ENCODE results near the gene MUC5AC.

Gene MUC5AC

DNA sequence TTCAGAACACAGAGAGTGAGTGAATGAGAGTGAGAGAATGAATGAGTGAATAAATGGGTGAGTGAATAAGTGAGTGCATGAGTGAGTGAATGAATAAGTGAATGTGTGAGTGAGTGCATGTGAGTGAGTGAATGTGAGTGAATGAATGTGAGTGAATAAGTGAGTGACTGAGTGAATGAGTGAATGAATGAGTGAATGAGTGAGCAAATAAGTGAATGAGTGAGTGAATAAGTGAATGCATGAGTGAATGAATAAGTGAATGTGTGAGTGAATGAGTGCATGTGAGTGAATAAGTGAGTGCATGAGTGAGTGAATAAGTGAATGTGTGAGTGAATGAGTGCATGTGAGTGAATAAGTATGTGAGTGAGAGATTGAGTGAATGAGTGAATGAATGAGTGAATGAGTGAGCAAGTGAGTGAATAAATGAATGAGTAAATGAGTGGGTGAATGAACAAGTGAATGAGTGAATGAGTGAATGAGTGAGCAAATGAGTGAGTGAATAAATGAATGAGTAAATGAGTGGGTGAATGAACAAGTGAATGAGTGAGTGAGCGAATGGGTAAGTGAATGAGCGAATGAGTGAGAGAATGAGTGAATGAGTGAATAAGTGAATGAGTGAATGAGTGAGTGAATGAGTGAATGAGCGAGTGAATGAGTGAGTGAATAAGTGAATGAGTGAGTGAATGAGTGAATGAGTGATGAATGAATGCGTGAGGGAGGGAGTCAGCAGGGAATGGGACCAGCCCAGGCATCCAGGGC is 43.8 kb downstream of the MUC5AC start:
- in situ Hi-C loops (cut with MboI; ENCODE audit: low sequenced_read_pairs, unreplicated experiment): no loop called here
- TF ChIP-seq, protein P1, sequence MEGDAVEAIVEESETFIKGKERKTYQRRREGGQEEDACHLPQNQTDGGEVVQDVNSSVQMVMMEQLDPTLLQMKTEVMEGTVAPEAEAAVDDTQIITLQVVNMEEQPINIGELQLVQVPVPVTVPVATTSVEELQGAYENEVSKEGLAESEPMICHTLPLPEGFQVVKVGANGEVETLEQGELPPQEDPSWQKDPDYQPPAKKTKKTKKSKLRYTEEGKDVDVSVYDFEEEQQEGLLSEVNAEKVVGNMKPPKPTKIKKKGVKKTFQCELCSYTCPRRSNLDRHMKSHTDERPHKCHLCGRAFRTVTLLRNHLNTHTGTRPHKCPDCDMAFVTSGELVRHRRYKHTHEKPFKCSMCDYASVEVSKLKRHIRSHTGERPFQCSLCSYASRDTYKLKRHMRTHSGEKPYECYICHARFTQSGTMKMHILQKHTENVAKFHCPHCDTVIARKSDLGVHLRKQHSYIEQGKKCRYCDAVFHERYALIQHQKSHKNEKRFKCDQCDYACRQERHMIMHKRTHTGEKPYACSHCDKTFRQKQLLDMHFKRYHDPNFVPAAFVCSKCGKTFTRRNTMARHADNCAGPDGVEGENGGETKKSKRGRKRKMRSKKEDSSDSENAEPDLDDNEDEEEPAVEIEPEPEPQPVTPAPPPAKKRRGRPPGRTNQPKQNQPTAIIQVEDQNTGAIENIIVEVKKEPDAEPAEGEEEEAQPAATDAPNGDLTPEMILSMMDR (IDR thresholded peaks at IDR 0.05; ENCODE audit: borderline replicate concordance, control extremely low read depth, extremely low read depth, insufficient read depth, missing control alignments): no peak

DNA sequence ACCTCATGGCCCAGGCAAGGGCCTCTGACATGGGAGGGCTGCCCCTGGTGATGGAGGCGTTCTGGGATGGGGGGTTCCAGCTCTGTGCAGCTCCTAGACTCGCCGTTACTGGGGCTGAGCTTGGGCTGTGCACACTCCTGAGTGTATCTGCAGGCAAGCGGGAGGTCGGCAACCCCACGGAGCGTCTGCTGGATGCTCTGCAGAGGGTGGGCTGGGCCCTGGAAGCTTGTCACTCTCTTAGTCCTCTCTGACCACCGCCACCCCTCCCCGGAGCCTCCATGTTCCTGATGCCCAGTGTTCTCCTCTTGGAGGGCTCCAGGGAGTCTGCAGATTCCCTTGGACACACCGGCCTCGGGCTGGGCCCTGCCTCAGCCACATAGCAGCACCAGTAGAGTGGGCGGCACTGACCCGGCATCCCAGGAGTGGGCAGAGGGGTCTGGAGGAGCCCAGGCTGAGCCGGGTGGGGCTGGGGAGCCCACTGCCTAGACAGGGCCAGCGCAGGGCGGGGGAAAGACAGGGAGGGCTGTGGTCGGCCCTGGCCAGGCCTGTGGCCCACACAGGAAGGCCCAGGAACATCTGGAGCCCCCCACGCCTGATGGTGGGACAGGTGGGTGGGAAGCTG is 44.5 kb downstream of the MUC5AC start:
- TF ChIP-seq, protein P1 (IDR thresholded peaks at IDR 0.05; ENCODE audit: borderline replicate concordance, control extremely low read depth, extremely low read depth, insufficient read depth, missing control alignments): no peak
- in situ Hi-C loops (cut with MboI; ENCODE audit: low sequenced_read_pairs, unreplicated experiment): no loop called here
- DNase-seq (ENCODE audit: low spot score): peak; percentile 66

More for the DNA sequence above, 43.8 kb downstream of the MUC5AC start:
- DNase-seq (ENCODE audit: low spot score): no peak

DNA sequence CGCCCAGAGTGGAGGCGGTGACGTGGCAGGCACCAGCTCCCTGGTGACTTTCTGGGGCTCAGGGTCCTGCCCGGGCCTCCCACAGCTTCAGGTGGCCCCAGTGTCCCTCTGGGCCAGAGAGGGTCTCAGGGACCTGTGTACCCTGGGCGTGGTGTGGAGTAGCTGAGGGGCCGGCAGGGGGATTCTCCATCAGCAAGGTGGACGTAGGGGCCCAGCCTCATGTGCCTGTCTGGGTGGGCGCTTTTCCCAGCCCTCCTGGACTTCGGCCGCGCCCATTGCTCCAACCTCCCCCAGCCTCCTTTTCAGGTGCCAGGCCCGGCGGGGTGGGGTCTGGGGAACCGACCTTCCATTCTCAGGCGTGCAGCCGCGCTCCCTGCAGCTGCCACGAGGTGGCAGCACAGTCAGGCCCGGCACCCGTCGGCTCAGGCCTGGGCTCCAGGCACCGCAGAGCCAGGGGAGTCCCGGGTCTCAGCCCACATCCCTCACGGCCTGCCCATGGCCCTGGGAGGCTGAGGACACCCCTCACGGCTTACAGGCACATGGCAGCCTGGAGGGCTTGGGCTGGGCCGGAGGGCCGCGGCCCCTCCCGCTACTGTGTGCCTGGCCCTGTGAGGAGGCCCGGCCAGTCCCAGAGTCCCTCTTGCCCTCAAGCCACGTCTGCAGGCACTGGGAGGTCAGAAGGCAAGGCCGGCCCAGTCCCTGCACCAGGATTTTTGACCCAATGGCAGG is 45.2 kb downstream of the MUC5AC start:
- TF ChIP-seq, protein P1 (IDR thresholded peaks at IDR 0.05; ENCODE audit: borderline replicate concordance, control extremely low read depth, extremely low read depth, insufficient read depth, missing control alignments): peak; percentile 89
- in situ Hi-C loops (cut with MboI; ENCODE audit: low sequenced_read_pairs, unreplicated experiment): no loop called here
- peak; percentile 94 for DNase-seq (ENCODE audit: low spot score)

DNA sequence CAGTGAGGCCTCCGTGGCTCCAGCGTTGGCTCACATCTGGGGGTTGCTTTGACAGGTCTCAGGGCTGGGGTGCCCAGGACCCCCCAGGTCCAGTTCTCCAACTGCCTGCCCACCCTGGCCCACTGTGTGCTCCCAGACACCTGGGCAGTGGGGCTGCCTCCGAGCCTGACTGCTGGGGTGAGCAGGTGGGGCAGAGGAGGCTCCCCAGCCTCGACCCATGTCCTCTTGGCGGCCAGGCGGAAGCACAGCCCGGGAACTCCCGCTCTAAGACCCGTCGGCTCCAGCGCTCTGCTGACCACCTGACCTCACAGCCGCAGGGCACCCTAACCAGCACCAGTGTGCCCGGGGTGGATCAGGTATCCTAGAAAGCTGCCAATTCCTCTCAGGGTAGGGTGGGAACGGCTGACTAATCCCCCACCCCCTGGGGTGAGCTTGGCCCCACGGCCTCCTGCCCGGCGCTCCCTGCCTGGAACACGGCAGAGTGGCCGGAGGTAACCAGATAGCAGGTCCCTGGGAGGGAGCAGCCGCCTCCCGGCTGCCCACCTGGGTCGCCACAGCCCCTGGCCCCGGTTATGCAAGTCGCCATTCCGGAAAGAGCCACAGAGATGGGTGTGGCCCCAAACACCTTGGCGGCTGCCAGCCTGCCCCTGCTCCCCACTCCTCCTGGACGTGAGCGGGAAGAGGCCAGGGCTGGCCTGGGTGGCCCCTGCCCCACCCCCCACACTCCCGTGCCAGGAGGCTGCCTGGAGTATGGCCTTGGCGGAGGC is 45.9 kb downstream of the MUC5AC start:
- in situ Hi-C loops (cut with MboI; ENCODE audit: low sequenced_read_pairs, unreplicated experiment): no loop called here
- DNase-seq (ENCODE audit: low spot score): peak; percentile 17
- TF ChIP-seq, protein P1 (IDR thresholded peaks at IDR 0.05; ENCODE audit: borderline replicate concordance, control extremely low read depth, extremely low read depth, insufficient read depth, missing control alignments): no peak

DNA sequence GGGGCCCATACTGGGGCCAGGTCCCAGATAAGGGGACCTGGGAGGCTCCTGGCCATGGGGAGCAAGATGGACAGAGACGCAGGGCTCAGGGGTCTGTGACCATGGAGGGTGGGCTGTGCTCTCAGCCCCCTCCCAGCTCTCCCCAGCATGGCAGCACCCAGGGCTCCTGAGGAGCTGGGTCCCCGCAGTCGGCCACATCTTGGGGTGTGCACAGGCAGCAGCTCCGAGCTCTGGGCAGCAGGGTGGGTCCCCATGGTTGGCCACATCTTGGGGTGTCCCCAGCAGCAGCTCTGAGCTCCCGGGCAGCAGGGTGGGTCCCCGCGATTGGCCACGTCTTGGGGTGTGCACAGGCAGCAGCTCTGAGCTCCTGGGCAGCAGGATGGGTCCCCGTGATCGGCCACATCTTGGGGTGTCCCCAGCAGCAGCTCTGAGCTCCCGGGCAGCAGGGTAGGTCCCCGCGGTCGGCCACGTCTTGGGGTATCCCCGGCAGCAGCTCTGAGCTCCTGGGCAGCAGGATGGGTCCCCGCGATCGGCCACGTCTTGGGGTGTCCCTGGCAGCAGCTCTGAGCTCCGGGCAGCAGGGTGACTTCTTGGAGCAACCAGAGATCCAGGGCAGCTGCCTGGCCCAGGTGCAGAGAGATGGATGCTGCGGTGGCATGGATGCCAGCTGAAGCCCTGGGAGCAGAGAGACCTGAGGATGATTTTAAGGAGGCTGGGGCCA is 46.8 kb downstream of the MUC5AC start:
- in situ Hi-C loops (cut with MboI; ENCODE audit: low sequenced_read_pairs, unreplicated experiment): no loop called here
- TF ChIP-seq, protein P1 (IDR thresholded peaks at IDR 0.05; ENCODE audit: borderline replicate concordance, control extremely low read depth, extremely low read depth, insufficient read depth, missing control alignments): no peak
- peak; percentile 23 for DNase-seq (ENCODE audit: low spot score)

Data from GM13976 (cell line).